Ramos (cell line): ENCODE measurements around the gene TMEM139.

Experiments used
- in situ Hi-C: fragments of 300-500 bp; cut with MboI; formaldehyde crosslinking; loops from one replicate; pipeline ENCODE4 v1.14.3; 2022; ENCODE audit warnings: low sequenced_read_pairs; ENCODE audit not compliant: unreplicated experiment

Gene TMEM139

DNA sequence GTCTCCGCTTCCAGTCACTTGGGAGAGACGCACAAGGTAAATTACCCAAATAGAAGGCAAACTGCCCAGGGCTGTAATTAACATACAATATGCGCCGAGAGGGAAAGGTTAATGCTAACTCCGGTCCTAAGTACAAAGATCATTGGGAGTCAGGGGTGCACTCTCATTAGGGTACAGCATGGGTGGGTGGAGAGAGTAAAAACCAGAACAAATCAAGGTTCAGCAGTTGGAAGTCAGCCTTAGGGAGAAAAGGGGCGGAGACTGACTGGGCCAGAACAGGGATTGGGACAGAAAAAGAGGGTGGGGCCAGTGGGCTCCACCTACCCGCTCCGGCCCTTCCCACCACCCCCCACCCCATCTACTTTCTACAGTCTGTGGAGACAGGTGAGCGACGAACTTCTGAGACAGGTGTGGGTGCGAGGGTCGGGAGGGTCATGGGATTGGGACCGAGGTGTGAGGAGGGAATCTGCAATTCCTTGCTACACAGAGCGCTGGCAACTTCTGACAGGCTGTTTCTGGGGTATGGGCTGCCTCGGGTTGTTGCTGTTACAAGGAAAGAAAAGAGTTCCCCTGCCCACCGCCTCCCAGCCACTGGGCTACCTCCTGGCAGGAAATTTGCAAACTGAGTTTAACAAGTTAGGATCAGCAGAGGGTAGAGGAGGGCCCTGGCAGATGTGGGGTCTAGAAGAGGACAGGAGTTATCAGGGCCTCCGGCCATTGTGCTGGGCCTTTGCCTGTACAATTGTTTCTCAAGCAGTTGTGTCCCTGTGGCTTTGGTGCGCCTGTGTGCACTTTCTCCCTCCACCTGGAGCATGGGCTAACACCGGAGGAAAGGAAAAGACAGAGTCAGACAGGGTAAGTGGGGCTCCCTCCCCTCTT is at the start of gene TMEM139:
TSS of gene TMEM139 (plus strand) at position 368 of the 879 bp plus-strand sequence. CDS start 1,000 bp downstream, outside the sequence.
- in situ Hi-C loops: no loop called here

DNA sequence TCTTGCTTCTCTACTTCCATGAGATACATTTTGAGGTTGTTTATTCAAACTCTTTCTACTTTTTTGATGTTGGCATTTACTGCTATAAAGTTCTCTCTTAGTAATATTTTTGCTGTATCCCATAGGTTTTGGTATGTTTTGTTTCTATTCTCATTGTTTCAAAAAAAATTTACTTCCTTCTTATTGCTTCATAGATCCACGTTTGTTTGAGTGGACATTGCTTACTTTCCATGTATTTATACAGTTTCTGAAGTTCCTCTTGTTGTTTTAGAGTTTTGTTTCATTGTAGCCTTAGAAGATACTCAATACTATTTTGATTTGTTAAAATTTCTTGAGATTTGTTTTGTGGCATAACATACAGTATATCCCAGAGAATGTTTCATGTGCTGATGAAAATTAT is 49.2 kb upstream of the TMEM139 start:
- in situ Hi-C loops: no loop called here

DNA sequence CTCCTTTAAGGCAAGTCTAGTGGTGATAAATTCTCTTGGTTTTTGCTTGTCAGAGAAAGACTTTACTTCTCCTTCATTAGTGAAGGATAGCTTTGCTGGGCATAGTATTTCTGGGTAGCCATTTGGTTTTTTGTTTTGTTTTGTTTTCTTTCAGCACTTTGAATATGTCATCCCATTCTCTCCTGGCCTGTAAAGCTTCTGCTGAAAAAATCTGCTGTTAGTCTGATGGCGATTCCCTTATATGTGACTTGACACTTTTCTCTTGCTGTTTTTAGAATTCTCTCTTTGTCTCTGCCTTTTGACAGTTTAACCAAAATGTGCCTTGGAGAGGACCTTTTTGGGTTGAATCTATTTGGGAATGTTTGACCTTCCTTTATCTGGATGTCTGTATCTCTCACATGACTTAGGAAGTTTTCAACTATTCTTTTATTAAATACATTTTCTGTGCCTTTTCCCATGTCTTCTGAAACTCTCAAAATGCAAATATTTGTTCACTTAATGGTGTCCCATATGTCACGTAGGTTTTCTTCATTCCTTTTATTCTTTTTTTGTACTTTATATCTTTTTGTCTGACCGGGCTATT is 48.3 kb upstream of the TMEM139 start:
- in situ Hi-C loops: no loop called here

DNA sequence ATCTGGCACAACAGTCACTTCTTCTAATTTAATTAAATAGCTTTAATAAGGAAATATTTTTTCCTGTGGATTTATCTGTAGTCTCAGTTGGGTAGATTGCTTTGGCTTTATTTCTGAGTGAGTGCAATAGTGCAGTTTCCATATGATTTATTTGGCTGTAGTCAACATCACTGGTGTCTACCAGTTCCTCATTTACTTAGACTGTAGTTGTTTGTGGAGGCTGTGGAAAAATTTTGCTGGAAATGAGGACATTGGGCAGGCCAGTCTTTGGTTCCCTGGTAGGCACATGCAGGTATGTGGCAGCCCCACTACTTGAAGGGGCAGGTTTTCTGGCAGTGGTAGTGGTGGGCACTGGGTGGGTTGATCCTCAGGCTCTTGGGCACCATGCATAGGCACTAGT is 47.4 kb upstream of the TMEM139 start:
- in situ Hi-C loops: no loop called here

DNA sequence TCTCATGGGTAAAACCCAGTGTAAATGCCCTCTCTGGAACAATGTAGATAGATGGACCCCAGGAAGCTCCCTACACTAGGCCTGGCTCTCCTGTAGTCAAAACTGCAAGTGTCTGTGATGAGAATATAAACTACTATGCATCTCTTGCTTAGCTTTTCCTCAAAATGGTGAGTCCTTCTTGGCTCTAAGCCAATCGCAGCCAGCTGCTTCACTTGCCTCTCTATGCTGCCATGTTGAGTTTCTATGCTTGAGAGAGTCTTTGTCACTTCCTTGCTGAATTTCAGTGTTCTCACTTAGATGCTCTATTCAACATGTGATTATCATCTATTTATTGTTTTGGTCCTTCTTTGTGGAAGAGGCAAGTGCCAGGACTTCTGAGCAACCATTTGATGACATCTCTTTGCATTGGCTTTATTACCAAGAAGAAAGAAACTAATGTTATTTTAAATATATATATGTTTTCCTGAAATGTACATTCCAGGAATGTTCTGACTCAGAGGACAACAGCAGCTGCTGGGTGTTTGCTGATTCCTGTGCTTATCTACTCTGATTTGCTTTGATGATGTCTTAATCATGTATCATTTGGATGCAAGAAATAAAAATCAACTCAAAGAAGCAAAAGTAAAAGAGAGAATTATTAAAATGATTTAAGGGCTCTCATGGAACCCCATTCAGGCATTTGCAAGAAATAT is 46.3 kb upstream of the TMEM139 start:
- in situ Hi-C loops: no loop called here

DNA sequence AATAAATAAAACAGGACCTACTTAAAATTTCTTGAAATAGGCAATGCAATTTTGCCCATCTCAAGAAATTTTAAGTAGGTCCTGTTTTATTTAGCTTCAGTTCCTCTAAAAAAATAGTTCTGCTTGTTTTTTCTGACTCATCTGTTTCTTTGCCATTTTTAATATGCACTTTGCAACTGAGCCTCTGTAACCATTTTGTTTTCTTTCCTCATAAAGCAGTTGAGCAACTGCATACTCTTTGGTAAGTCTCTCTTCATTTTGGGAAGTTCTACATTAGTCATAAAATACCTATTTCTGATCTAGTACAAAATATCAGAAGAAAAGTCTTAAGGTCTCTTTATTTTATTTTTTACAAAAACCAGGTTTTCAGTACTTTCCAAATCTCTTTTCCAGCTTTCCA is 44.9 kb upstream of the TMEM139 start:
- in situ Hi-C loops: loop anchor here (10.0 kb wide), 1 partner anchor 175 kb away; no protein-coding TSS in a partner anchor

DNA sequence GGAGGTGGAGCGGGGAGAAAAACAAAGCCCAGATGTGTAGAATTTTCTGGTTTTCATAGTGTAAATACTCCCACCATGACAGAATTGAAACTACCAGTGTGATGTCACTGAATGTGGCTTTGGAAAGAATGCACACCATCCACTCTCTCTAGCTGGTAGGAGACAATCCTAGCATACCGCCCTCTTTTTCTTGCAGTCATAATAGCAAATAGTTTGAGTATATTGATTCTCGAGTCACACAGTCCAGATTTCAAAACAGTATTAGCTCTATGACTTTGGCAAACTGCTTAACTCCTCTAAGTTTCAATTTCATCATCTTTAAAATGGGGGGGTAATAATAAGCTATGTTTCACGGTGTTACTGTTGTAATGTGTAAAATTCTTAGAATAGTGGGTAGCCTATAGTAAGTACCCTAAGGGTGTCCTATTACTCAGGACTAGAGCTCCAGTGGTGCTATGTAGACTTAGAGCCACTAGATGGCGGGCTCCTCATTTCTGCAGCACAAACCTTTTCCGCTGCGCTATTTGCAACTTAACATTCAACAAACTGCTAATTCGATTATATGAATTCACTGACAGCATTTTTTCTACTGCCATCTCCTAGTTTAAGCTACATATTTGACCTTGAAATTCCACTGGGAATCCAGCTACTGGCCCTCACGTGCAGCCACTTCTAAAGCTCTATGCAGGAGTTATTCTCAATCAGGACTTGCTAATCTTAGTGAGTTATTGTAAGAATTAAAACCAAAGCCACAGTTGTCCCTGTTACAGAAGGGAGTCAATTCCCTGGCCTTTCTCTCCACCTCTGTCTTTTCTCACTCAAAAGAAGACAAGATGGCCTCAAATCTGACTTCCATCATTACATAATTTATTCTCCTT is 44.2 kb upstream of the TMEM139 start:
- in situ Hi-C loops: loop anchor here (10.0 kb wide), 1 partner anchor 174 kb away; no protein-coding TSS in a partner anchor

DNA sequence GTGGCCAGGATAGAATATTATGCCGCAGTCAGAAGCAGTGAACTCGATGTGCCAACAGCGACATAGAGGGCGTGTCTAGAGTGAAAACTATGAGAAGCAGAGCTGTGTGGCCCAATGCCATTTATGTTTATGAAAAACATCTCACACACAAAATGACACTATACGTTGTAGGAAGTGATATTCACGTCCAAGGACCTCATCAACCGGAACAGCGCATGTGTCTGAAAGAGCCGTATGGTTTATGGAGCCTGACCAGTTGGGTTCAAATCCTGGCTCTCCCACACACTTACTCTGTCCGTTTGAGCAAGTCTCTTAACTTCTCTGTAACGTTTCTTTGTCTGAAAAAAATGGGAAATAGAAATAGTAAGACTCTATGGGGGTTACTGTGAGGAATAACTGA is 42.5 kb upstream of the TMEM139 start:
- in situ Hi-C loops: loop anchor here (10.0 kb wide), 1 partner anchor 172 kb away; no protein-coding TSS in a partner anchor

DNA sequence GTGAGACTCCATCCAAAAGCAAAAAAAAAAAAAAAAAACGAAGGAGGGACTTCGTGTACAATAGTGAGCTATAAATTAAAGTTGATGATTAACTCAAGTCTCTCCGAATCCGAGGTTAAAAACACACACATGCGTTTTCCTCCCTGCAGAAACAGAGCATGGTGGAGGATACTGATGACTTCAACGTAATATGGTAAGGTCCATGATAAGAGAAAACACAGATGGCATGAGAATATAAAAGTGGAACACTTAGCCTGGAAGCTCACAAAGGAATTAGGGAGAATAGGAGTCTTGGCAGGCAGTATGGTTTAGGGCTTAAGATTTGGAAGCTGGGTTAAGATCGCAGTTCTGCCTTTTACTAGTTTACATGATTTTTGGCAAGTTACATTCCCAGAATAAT is 41.6 kb upstream of the TMEM139 start:
- in situ Hi-C loops: loop anchor here (10.0 kb wide), 1 partner anchor 172 kb away; no protein-coding TSS in a partner anchor

DNA sequence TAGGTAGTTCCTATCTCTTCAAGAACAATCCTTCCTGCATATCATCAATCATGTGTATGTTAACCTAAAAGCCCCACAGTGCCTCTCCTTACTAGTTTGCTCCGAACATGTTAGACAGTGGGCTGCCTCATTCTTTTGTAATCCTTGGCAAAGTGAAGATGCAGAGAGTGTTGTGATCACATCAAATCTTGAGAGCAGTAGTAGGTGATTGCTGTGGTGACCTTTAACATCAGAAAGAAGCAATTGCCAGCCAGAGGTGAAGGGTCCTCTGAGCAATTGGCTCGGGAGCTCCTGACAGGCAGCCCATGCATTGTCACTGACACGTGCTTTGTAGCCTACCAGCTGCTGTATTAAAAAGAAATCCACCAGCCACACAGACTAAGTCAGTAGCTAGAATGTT is 41.1 kb upstream of the TMEM139 start:
- in situ Hi-C loops: loop anchor here (10.0 kb wide), 1 partner anchor 171 kb away; no protein-coding TSS in a partner anchor

DNA sequence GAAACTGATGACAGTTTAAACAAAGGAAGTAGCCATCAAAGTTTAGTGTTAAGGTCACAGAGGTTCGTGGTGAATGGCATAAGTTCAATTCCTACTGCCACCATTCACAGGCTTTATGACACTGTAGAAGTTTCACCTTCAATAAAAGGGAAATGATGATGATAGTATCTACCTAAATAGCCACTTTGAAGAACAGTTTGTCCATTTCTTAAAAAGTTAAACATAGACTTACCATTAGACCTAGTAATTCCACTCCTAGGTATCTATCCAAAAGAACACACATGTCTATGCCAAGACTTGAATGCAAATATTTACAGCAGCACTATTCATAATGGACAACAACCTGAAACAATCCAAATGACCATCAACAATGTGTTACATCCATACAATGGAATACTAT is 40.4 kb upstream of the TMEM139 start:
- in situ Hi-C loops: loop anchor here (10.0 kb wide), 1 partner anchor 170 kb away; no protein-coding TSS in a partner anchor

DNA sequence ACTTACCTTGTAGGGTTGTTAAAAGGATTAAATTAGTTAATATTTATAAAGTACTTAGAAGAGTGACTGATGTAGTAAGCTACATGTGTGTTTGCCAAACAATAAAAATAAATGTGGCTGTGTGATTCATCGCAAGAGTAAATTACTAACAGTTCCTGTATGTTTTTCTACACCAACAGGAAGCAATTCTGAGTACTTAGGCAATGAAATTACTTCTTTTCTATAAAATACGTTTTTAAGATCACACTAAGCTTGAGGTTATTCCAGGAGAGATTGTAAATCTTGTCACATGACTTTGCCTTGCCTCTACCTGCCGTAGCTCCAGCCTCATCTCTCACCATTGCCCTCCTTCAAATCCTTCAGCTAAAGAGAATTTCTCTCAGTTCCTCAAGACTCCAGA is 39.6 kb upstream of the TMEM139 start:
- in situ Hi-C loops: loop anchor here (10.0 kb wide), 1 partner anchor 170 kb away; no protein-coding TSS in a partner anchor

DNA sequence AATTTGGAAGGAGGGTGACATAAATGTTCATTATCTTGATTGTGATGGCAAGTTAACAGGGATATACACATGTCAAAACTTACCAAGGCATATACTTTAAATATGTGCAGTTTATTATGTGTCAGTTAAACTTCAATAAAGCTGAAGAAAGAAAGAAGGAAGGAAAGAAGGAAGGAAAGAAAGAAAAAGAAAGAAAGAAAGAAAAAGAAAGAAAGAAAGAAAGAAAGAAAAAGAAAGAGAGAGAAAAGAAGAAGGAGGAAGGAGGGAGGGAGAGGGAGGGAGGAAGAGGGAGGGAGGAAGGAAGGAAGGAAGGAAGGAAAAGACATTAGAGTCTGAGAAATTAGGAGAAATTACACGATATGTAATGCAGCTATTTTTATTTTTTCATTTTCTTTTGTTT is 37.4 kb upstream of the TMEM139 start:
- in situ Hi-C loops: loop anchor here (10.0 kb wide), 1 partner anchor 167 kb away; no protein-coding TSS in a partner anchor

DNA sequence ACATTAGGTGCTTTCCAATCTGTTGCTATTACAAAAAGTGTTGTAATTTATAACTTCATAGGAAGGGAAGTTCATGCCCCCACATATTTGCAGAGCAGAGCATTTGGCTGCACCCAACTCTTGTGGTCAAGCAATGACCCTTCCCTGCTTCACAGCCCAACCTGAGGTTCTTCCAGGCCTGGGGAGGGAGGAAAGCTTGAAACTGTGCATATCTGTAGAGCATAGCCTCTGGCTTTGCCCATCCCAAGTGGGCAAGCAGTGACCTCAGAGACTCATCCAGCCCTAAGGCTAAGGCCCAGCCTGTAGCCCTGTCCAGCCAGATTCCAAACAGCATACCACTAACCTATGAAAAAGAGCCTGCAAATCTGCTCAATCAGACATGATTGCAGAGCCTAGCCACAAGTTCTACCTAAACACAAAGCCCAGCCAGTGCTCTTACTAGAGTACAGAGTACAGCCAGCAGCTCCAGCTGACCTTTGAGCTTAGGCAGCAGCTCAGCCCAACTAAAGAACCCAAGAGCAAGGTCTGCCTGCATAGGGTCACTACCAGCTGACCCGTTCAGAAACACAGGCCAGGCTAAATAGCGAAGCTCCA is 35.9 kb upstream of the TMEM139 start:
- in situ Hi-C loops: loop anchor here (10.0 kb wide), 1 partner anchor 166 kb away; no protein-coding TSS in a partner anchor

DNA sequence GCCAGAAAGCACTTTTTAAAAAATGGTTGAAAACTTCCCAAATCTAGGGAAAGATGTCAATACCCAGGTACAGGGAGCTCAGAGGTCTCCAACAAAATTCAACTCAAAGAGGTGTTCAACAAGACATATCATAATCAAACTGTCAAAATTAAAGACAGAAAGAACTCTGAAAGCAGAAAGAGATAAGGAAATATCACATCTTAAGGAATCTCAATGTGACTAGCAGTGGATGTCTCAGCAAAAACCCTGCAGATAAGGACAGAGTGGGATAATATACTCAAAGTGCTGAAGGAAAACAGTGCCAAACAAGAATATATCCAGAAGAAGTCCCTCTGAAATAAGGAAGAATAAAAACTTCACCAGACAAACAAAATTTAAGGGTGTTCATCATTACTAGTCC is 34.6 kb upstream of the TMEM139 start:
- in situ Hi-C loops: no loop called here

DNA sequence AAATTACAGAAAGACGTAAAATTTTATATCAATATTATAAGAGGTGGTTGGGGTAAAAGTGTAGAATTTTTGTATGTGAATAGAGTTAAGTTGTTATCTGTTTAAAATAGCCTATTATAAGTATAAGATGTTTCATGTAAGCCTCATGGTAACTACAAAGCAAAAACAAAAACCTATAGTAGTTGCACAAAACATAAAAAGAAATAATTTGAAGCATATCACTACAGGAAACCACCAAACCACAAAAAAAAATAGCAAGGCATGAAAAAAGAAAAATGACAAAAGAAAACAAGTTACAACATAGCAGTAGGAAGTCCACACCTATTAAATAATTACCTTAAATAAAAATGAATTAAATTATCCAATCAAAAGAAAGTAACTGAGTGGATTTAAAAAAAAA is 33.9 kb upstream of the TMEM139 start:
- in situ Hi-C loops: no loop called here

DNA sequence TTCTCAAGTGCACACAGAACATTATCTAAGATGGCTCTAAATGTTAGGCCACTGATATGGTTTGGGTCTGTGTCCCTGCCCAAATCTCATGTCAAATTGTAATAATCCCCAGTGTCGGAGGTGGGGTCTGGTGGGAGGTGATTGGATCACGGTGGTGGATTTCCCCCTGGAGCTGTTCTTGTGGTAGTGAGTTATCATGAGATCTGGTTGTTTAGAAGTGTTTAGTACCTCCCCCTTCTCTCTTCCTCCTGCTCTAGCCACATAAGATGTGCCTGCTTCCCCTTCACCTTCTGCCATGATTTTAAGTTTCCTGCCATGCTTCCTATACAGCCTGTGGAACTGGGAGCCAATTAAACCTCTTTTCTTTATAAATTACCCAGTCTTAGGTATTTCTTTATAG is 32.8 kb upstream of the TMEM139 start:
- in situ Hi-C loops: no loop called here

DNA sequence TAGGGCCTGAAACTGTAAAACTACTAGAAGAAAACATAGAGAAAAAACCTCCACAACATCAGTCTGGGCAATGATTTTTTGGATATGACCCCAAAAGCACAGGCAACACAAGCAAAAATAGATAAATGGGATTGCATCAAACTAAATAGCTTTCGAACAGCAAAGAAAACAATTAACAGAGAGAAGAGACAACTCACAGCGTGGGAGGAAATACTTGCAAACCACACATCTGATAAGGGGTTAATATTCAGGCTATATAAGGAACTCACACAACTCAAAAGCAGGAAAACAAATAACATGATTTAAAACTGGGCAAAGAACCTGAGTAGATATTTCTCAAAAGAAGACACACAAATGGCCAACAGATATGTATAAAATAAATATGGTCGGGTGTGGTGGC is 29.2 kb upstream of the TMEM139 start:
- in situ Hi-C loops: no loop called here

DNA sequence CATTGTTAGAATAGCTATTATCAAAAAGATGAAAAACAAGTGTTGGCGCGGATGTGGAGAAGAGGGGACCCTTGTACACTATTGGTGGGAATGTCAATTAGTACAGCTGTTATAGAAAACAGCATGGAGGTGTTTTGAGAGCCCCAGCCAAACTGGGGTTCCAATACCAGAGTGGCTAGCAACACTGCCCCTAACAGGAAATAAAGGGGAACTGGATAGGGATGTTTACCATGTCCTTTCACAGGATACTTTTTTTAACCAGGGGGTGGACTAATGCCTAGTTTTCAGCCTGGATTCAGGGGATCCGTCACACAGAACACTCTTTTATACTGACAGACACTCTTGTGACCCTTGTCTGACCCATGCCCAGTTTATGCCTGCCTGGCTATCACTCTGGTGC is 28.4 kb upstream of the TMEM139 start:
- in situ Hi-C loops: no loop called here
